K562 (cell line): Measurements from ENCODE around the gene LBP. TPM values are rescaled to one million over a fixed set of nuclear protein-coding genes. Genes with fewer than 3 reads are reported as not detected.

Experiments
- ATAC-seq: fragments of 200-7000 bp; cut with Tn5 transposase; 3 replicates; pipeline ENCODE4 v1.9.1; 2020; ENCODE audit warnings: moderate library complexity
- BruUV-seq: library from RNA; stranded (reverse); fragments of 400-500 nt; replicated peaks from 2 replicates; lab custom pipeline; 2021; lab: Mats Ljungman, UMichigan
- CTCF ChIA-PET: fragments of 300-600 bp; formaldehyde crosslinking; extraction: SDS; loops from one replicate; lab custom pipeline; 2021; ENCODE audit warnings: low intra/inter-chr PET ratio; lab: Yijun Ruan, JAX
- POLR2A ChIA-PET: fragments of 300-600, 350-650 bp; sonication (Branson Sonifier 250); formaldehyde crosslinking; extraction: SDS; loops from one replicate; lab custom pipeline; 2021; ENCODE audit warnings: antibody characterized with exemption, inconsistent platforms; lab: Yijun Ruan, JAX
- DNase-seq, 4 experiments: peaks; one replicate each; pipeline versions ENCODE4 v3.0.0 to v3.0.0-alpha.2; 2011 to 2018; ENCODE audit warnings: low spot score in 3 of 4, mixed read lengths in 3 of 4; ENCODE audit errors: extremely low read depth in 1 of 4
- FAIRE-seq: peaks from 2 replicates; lab custom pipeline; 2011; peaks lifted over from hg19 to GRCh38; lab: Jason Lieb, UNC
- H2AFZ ChIP-seq: 2 replicates; pipeline ENCODE4 v1.6.0; 2011; ENCODE audit warnings: low read depth, low read length, control low read depth, inconsistent platforms
- H3K27ac ChIP-seq: fragments of 200-600 bp; 3 replicates; pipeline ENCODE4 v1.8.0; 2011; ENCODE audit warnings: low read depth, mild to moderate bottlenecking, control low read depth, inconsistent platforms, low read length, moderate library complexity, mixed read lengths; ENCODE audit errors: extremely low read depth
- H3K27me3 ChIP-seq, 2 experiments: fragments of 300-600 bp in 1 of 2; 2 replicates in 1 of 2; 3 replicates in 1 of 2; pipeline versions ENCODE4 v1.6.0 to v1.8.0; 2011; ENCODE audit warnings: inconsistent platforms in 2 of 2, low read length in 2 of 2, mild to moderate bottlenecking in 1 of 2, mixed read lengths in 1 of 2, moderate library complexity in 1 of 2; ENCODE audit not compliant: control insufficient read depth in 2 of 2, insufficient read depth in 2 of 2
- H3K36me3 ChIP-seq: fragments of 300-600 bp; 3 replicates; pipeline ENCODE4 v1.8.0; 2011; ENCODE audit warnings: mild to moderate bottlenecking, low read length, inconsistent platforms; ENCODE audit not compliant: control insufficient read depth, insufficient read depth
- H3K4me1 ChIP-seq, 2 experiments: fragments of 200-600 bp in 1 of 2; replicated peaks in 1 of 2; 2 replicates in 1 of 2; 3 replicates in 1 of 2; pipeline versions ENCODE4 v1.5.1 to v1.8.0; 2011; ENCODE audit warnings: inconsistent platforms in 2 of 2, low read length in 2 of 2, mild to moderate bottlenecking in 1 of 2, mixed read lengths in 1 of 2, moderate library complexity in 1 of 2; ENCODE audit not compliant: control insufficient read depth in 2 of 2, insufficient read depth in 2 of 2
- H3K4me2 ChIP-seq: 2 replicates; pipeline ENCODE4 v1.6.1; 2011; ENCODE audit warnings: low read length, control low read depth, inconsistent platforms, mixed read lengths; ENCODE audit not compliant: insufficient read depth
- H3K4me3 ChIP-seq: fragments of 200-600 bp; sonication (generic), shearing (Covaris generic); 2 replicates; pipeline ENCODE4 v1.5.1; 2016; ENCODE audit warnings: control low read depth, inconsistent platforms
- H3K79me2 ChIP-seq: fragments of 200-600 bp; 3 replicates; pipeline ENCODE4 v1.8.0; 2011; ENCODE audit warnings: low read length, inconsistent platforms; ENCODE audit not compliant: control insufficient read depth, insufficient read depth
- H3K9ac ChIP-seq, 2 experiments: 2 replicates each; pipeline versions ENCODE4 v1.6.0 to v1.6.1; 2011; ENCODE audit warnings: low read depth in 2 of 2, low read length in 2 of 2, control low read depth in 1 of 2, inconsistent platforms in 1 of 2, mild to moderate bottlenecking in 1 of 2, mixed read lengths in 1 of 2; ENCODE audit not compliant: insufficient read depth in 1 of 2
- H3K9me1 ChIP-seq: one replicate; pipeline ENCODE4 v1.6.0; 2011; ENCODE audit warnings: inconsistent platforms, mild to moderate bottlenecking, low read length, moderate library complexity; ENCODE audit not compliant: control insufficient read depth, insufficient read depth
- H3K9me3 ChIP-seq: replicated peaks from 2 replicates; pipeline ENCODE4 v1.5.1; 2011; ENCODE audit warnings: low read depth, low read length, inconsistent platforms; ENCODE audit not compliant: control insufficient read depth, insufficient read depth
- H4K20me1 ChIP-seq: replicated peaks from 2 replicates; pipeline ENCODE4 v1.6.1; 2011; ENCODE audit warnings: low read length, inconsistent platforms, mixed read lengths; ENCODE audit not compliant: control insufficient read depth, insufficient read depth
- BRCA1 ChIP-seq, 2 experiments: fragments of 450-650 bp in 1 of 2; sonication (generic) in 1 of 2; formaldehyde crosslinking in 1 of 2; IDR thresholded peaks; 2 replicates each; pipeline versions ENCODE4 v1.5.0 to v1.6.1; 2017 to 2020; ENCODE audit warnings: mild to moderate bottlenecking in 1 of 2, missing genetic modification reagents in 1 of 2
- C11orf30 ChIP-seq: fragments of 450-650 bp; IDR thresholded peaks from 2 replicates; pipeline ENCODE4 v1.6.1; 2016; ENCODE audit warnings: low read depth, mild to moderate bottlenecking
- CBX3 ChIP-seq, 2 experiments: IDR thresholded peaks; 1 replicate in 1 of 2; 2 replicates in 1 of 2; pipeline ENCODE4 v1.6.1; 2012; ENCODE audit warnings: inconsistent platforms in 2 of 2, low read length in 2 of 2, borderline replicate concordance in 1 of 2, control low read depth in 1 of 2
- GABPA ChIP-seq: fragments of 200-800 bp; sonication (Bioruptor generic); conservative IDR thresholded peaks from 2 replicates; pipeline ENCODE4 v1.6.1; 2016; ENCODE audit warnings: low read depth, missing genetic modification characterization, missing compliant biosample characterization
- MAFF ChIP-seq: IDR thresholded peaks from 2 replicates; pipeline ENCODE4 v1.6.1; 2012; ENCODE audit warnings: low read length, improper control_type of control experiment
- MAFG ChIP-seq: fragments of 450-650 bp; conservative IDR thresholded peaks from 2 replicates; pipeline ENCODE4 v1.6.1; 2016; ENCODE audit warnings: missing genetic modification characterization, missing compliant biosample characterization
- MAFK ChIP-seq: IDR thresholded peaks from 2 replicates; pipeline ENCODE4 v1.6.1; 2011; ENCODE audit warnings: low read length, improper control_type of control experiment
- MAZ ChIP-seq, 2 experiments: fragments of 450-650 bp in 1 of 2; sonication (generic) in 1 of 2; formaldehyde crosslinking; IDR thresholded peaks in 1 of 2; conservative IDR thresholded peaks in 1 of 2; 2 replicates each; pipeline versions ENCODE4 v1.4.0 to v1.5.0; 2020; ENCODE audit warnings: mild to moderate bottlenecking in 1 of 2, missing genetic modification reagents in 1 of 2
- NBN ChIP-seq: fragments of 450-650 bp; IDR thresholded peaks from 2 replicates; pipeline ENCODE4 v1.6.1; 2016; ENCODE audit warnings: low read depth, mild to moderate bottlenecking
- PKNOX1 ChIP-seq: fragments of 450-650 bp; IDR thresholded peaks from 2 replicates; pipeline ENCODE4 v1.6.1; 2016
- TBP ChIP-seq: optimal IDR thresholded peaks from 2 replicates; pipeline ENCODE3; 2011; ENCODE audit warnings: low read depth, low read length, improper control_type of control experiment
- U2AF2 ChIP-seq: fragments of 200-400 bp; formaldehyde crosslinking; optimal IDR thresholded peaks from 2 replicates; pipeline ENCODE3; 2017; ENCODE audit warnings: low read depth, mild to moderate bottlenecking, low read length
- ZNF165 ChIP-seq: fragments of 250-450 bp; sonication (Bioruptor Pico); IDR thresholded peaks from 2 replicates; pipeline ENCODE4 v1.4.0; 2020; ENCODE audit warnings: borderline replicate concordance
- ZNF316 ChIP-seq: fragments of 450-650 bp; IDR thresholded peaks from 2 replicates; pipeline ENCODE4 v1.6.1; 2016
- ZNF584 ChIP-seq: fragments of 200-800 bp; sonication (Bioruptor generic); IDR thresholded peaks from 2 replicates; pipeline ENCODE4 v1.6.1; 2016; ENCODE audit warnings: low read depth, mild to moderate bottlenecking, missing genetic modification characterization, missing compliant biosample characterization
- ZNF699 ChIP-seq: fragments of 250-450 bp; sonication (Bioruptor Pico); IDR thresholded peaks from 2 replicates; pipeline ENCODE4 v1.8.0; 2021; ENCODE audit warnings: mild to moderate bottlenecking, moderate library complexity; ENCODE audit not compliant: insufficient replicate concordance
- WGBS: fragments of 100-300 bp; shearing (Covaris generic); methylation state at CpG from one replicate; pipeline ENCODE4 v1.1.6; 2016; ENCODE audit warnings: low coverage, mixed read lengths; ENCODE audit not compliant: insufficient coverage; ENCODE audit errors: missing lambda C conversion rate; 5-methylcytosine and 5-hydroxymethylcytosine counted together
- in situ Hi-C: fragments of 300-500 bp; cut with MboI; formaldehyde crosslinking; loops from 4 replicates; pipeline ENCODE4 v1.15.0; 2018; ENCODE audit warnings: inconsistent platforms, mixed read lengths
- intact Hi-C: fragments of 100-400 bp; cut with micrococcal nuclease; formaldehyde crosslinking; loops from 2 replicates; pipeline ENCODE4 v1.14.2; 2022
- polyA plus RNA-seq, 8 experiments: library from polyadenylated mRNA; depleted of rRNA in 4 of 8; stranded (reverse) in 5 of 8; unstranded in 3 of 8; fragments of >200 nt; fragmentation: Nextera tagmentation in 2 of 8; fragmentation: Illumina TruSeq in 1 of 8; extraction: Ambion mirVana in 2 of 8; extraction: Trizol in 1 of 8; gene quantifications; 2 replicates each; pipeline versions ENCODE4 v1.2.1 to v1.2.3, GENCODE V29; 2011 to 2014; ENCODE audit warnings: inconsistent platforms in 1 of 8, missing spikeins in 1 of 8
- total RNA-seq, 7 experiments: library from RNA; depleted of rRNA in 6 of 7; stranded (reverse); fragments of >200 nt in 6 of 7; fragmentation: Illumina TruSeq in 2 of 7; extraction: Trizol in 2 of 7; gene quantifications; 2 replicates each; pipeline versions ENCODE4 v1.2.1 to v1.2.3, GENCODE V29; 2011 to 2021; ENCODE audit warnings: low replicate concordance in 1 of 7
- TF ChIP-seq, protein P1 (sequence below): fragments of 450-650 bp; formaldehyde crosslinking; conservative IDR thresholded peaks from 2 replicates; pipeline ENCODE4 v1.4.0; 2022; ENCODE audit warnings: mild to moderate bottlenecking, missing genetic modification characterization

Gene LBP
- total and polyA plus RNA-seq, 9 of the 15 experiments (the other 6 are each of a cell fraction or from before 2014, with no cell fraction given): 0.06 to 0.31 (median 0.09) TPM; not detected in 3

DNA sequence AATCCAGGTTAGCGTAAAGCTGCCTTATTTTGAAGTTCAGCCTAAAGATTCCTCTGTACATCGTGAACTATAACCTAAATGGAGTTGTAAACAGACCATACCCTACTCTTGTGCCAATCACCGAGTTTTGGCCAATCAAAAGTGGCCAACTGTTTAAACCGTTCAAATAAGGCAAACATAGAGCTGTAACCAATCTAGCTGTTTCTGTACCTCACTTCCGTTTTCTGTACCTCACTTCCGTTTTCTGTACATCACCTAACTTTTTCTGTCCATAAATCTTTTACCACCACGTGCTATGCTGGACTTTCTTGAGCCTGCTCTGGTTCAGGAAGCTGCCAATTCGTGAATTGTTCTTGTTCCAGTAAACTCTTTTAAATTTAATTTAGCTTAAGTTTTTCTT, 39.7 kb downstream of the LBP start (continued):
- TF ChIP-seq MAZ (CRISPR knock-in tag; conservative IDR thresholded peaks at IDR 0.05 in 1 of 2, IDR thresholded peaks at IDR 0.05 in 1 of 2) (no peak), U2AF2 (no peak), CBX3 (IDR thresholded peaks at IDR 0.05; ENCODE audit: borderline replicate concordance in 1 of 2, low read length in 2 of 2) (peak in 1 of 2 experiments; percentile 47; a peak in 1 of 3 replicates), ZNF699 (CRISPR knock-in tag) (no peak), NBN (no peak), GABPA (peak; percentile 74), PKNOX1 (peak; percentile 84)
- TF ChIP-seq, protein P1, sequence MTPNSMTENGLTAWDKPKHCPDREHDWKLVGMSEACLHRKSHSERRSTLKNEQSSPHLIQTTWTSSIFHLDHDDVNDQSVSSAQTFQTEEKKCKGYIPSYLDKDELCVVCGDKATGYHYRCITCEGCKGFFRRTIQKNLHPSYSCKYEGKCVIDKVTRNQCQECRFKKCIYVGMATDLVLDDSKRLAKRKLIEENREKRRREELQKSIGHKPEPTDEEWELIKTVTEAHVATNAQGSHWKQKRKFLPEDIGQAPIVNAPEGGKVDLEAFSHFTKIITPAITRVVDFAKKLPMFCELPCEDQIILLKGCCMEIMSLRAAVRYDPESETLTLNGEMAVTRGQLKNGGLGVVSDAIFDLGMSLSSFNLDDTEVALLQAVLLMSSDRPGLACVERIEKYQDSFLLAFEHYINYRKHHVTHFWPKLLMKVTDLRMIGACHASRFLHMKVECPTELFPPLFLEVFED (CRISPR knock-in tag): no peak

- H4K20me1 ChIP-seq: no peaks in the 10 kb centered on the region
- H3K4me3 ChIP-seq: no peak overlapping the region
- intact Hi-C loops: no loop called here
- no peaks in the 10 kb centered on the region for H3K36me3 ChIP-seq
- in situ Hi-C loops: no loop called here
- H3K27ac ChIP-seq: no peak overlapping the region
- FAIRE-seq: no peak
- no peak for DNase-seq
- H3K9me3 ChIP-seq: no peaks in the 10 kb centered on the region; the same call in 1 of the 2 replicates
- H3K9me1 ChIP-seq: no peaks in the 10 kb centered on the region
- POLR2A ChIA-PET: no interaction called here
- H3K9ac ChIP-seq: no peak overlapping the region
- CTCF ChIA-PET: no interaction called here
- peaks cover 0 to 9% of the 10 kb centered on the region in 2 experiments; a peak in 2 of 5 replicates for H3K27me3 ChIP-seq
- no TSS peak for BruUV-seq
- TF ChIP-seq MAFK (peak; percentile 67), BRCA1 (IDR thresholded peaks at IDR 0.05) (no peak), BRCA1 (CRISPR knock-in tag; IDR thresholded peaks at IDR 0.05) (no peak), TBP (no peak), MAFG (peak; percentile 58), C11orf30 (peak; percentile 61), MAFF (peak; percentile 82), ZNF165 (no peak), ZNF584 (CRISPR knock-in tag) (no peak), ZNF316 (peak; percentile 78)
- TF ChIP-seq, all 486 proteins: peak for 5
- WGBS: 0% methylated on average over 2 of the region's 2 CpGs
- Histone ChIP-seq H3K79me2 (no peaks in the 10 kb centered on the region), H2AFZ (no peak overlapping the region), H3K4me2 (no peak overlapping the region), H3K4me1 (no peaks in the 10 kb centered on the region; a peak in 1 of 5 replicates)
- no peak for ATAC-seq
Measured at GRCh38 chr20:38386851-38387250, 40.6 kb downstream of the LBP start.
